Measurements from ENCODE around the gene WDHD1. TPM values are rescaled to one million over a fixed set of nuclear protein-coding genes. Genes with fewer than 3 reads are reported as not detected.
"Not testable (repeated sequence)": the region's sequence is repeated elsewhere in the genome, so short reads cannot be mapped to it uniquely, and the experiment has no call there.

Gene WDHD1
- total RNA-seq, 1 donor from 2014 or later, result 19.6 TPM

- H3K4me3 ChIP-seq (ENCODE audit: low read depth, low read length), result peak overlapping the region; percentile 78
- DNase-seq (ENCODE audit: low read depth), result no peak
- TF ChIP-seq, protein P1, sequence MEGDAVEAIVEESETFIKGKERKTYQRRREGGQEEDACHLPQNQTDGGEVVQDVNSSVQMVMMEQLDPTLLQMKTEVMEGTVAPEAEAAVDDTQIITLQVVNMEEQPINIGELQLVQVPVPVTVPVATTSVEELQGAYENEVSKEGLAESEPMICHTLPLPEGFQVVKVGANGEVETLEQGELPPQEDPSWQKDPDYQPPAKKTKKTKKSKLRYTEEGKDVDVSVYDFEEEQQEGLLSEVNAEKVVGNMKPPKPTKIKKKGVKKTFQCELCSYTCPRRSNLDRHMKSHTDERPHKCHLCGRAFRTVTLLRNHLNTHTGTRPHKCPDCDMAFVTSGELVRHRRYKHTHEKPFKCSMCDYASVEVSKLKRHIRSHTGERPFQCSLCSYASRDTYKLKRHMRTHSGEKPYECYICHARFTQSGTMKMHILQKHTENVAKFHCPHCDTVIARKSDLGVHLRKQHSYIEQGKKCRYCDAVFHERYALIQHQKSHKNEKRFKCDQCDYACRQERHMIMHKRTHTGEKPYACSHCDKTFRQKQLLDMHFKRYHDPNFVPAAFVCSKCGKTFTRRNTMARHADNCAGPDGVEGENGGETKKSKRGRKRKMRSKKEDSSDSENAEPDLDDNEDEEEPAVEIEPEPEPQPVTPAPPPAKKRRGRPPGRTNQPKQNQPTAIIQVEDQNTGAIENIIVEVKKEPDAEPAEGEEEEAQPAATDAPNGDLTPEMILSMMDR (conservative IDR thresholded peaks at IDR 0.05; ENCODE audit: low read depth, low read length), result no peak
Measured at GRCh38 chr14:55028476-55028875, 1.6 kb upstream of the WDHD1 start.

- TF ChIP-seq, protein P1 (conservative IDR thresholded peaks at IDR 0.05; ENCODE audit: low read depth, low read length), result no peak
- no peak for DNase-seq (ENCODE audit: low read depth)
- peak overlapping the region; percentile 78 for H3K4me3 ChIP-seq (ENCODE audit: low read depth, low read length)
Measured at GRCh38 chr14:55028066-55028465, 1.2 kb upstream of the WDHD1 start.

DNA sequence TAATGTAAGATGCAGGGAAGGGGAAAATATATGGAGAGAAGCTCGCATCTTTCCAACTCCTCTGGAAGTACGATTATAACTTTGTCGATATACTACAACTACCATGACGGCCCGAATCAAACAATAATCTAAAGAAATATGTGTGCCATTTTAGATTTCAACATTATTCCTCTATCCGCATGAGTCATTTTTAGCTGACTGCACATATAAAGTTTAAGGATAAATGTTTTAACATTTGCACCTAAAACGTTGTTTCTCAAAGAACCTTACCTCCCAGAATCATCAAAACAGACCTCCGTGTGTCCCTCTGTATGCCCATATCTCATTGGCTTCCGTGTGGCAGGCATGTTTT lies 482 bp downstream of the WDHD1 start:
- H3K4me3 ChIP-seq (ENCODE audit: low read depth, low read length), result peak overlapping the region; percentile 78
- DNase-seq (ENCODE audit: low read depth), result no peak
- TF ChIP-seq, protein P1 (conservative IDR thresholded peaks at IDR 0.05; ENCODE audit: low read depth, low read length), result no peak

DNA sequence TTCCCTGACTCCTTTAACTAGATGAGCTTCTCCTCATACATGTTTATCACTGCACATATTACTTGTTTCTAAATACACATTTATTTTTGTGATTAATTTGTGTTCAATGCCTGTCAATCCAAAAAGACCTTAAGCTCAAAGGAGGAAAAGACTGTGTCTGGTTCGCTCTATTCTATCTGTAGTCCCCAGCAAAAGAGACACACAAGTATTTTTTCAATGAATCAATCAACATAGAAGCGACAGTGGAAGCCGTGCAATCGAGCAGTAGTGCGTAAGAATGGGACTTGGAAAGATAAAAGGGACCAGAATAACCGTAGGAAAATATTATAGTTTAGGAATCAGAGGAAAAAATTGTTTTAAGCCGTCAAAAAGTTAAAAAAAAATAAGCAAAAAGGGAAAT lies 951 bp downstream of the WDHD1 start:
- H3K4me3 ChIP-seq (ENCODE audit: low read depth, low read length), result peak overlapping the region; percentile 78
- TF ChIP-seq, protein P1 (conservative IDR thresholded peaks at IDR 0.05; ENCODE audit: low read depth, low read length), result no peak
- DNase-seq (ENCODE audit: low read depth), result no peak

DNA sequence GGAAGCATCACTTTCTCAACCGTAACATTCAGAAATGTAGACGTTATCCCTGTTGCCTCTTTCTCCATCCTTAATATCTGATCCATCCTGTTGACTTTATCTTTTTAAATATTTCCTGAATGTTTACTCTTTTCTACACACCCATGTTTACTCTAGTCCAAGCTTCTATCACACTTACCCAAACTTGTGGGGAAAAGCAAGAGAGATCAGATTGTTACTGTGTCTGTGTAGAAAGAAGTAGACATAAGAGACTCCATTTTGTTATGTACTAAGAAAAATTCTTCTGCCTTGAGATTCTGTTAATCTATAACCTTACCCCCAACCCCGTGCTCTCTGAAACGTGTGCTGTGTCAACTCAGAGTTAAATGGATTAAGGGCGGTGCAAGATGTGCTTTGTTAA lies 2.5 kb downstream of the WDHD1 start:
- DNase-seq (ENCODE audit: low read depth); H3K4me3 ChIP-seq (ENCODE audit: low read depth, low read length): not testable (repeated sequence)

GRCh38 chr14:55019968-55020554 lies 6.8 kb downstream of the WDHD1 start:
- no peak for DNase-seq (ENCODE audit: low read depth)
- no peak overlapping the region for H3K4me3 ChIP-seq (ENCODE audit: low read depth, low read length)
- TF ChIP-seq, protein P1 (conservative IDR thresholded peaks at IDR 0.05; ENCODE audit: low read depth, low read length), result no peak

DNA sequence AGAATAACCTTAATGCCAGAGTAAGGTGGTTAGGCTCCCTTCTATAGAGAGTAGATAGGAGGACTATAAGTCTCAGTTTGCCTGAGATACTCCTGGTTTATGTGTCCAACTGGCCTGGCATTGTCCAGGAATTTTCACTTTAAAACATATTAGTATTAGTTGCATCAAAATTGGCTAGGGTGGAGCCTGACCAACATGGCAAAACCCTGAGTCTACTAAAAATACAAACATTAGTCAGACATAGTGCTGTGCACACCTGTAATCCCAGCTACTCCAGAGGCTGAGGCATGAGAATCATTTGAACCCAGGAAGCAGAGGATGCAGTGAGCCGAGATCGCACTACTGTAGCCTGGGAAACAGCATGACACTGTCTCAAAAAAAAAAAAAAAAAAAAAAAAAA lies 11.9 kb downstream of the WDHD1 start:
- no peak overlapping the region for H3K4me3 ChIP-seq (ENCODE audit: low read depth, low read length)
- TF ChIP-seq, protein P1 (conservative IDR thresholded peaks at IDR 0.05; ENCODE audit: low read depth, low read length), result no peak
- DNase-seq (ENCODE audit: low read depth), result no peak

All from epithelial cell of proximal tubule (primary cell).